Astrocyte (in vitro differentiated cells and primary cell): Measurements from ENCODE around the gene CARS1. TPM values are rescaled to one million over a fixed set of nuclear protein-coding genes. Genes with fewer than 3 reads are reported as not detected.

ENCODE experiments used
- DNase-seq: peaks from one replicate; pipeline ENCODE4 v3.0.0-alpha.2; 2010; ENCODE audit warnings: low read depth
- FAIRE-seq: peaks from 2 replicates; lab custom pipeline; 2011; peaks lifted over from hg19 to GRCh38; lab: Jason Lieb, UNC
- H2AFZ ChIP-seq: 2 replicates; pipeline ENCODE4 v1.6.0; 2012; ENCODE audit warnings: low read depth, low read length, inconsistent platforms
- H3K27ac ChIP-seq: 2 replicates; pipeline ENCODE4 v1.5.1; 2011; ENCODE audit warnings: low read depth, low read length, inconsistent platforms
- H3K27me3 ChIP-seq: 2 replicates; pipeline ENCODE4 v1.6.0; 2011; ENCODE audit warnings: low read length, inconsistent platforms; ENCODE audit not compliant: insufficient read depth
- H3K36me3 ChIP-seq: 2 replicates; pipeline ENCODE4 v1.5.1; 2011; ENCODE audit warnings: low read length, inconsistent platforms; ENCODE audit not compliant: insufficient read depth
- H3K4me1 ChIP-seq: 2 replicates; pipeline ENCODE4 v1.5.1; 2011; ENCODE audit warnings: low read length, inconsistent platforms; ENCODE audit not compliant: insufficient read depth
- H3K4me2 ChIP-seq: 2 replicates; pipeline ENCODE4 v1.6.0; 2012; ENCODE audit warnings: low read length, inconsistent platforms
- H3K4me3 ChIP-seq: 2 replicates; pipeline ENCODE4 v1.5.1; 2011; ENCODE audit warnings: low read depth, mild to moderate bottlenecking, low read length, inconsistent platforms; ENCODE audit not compliant: insufficient read depth
- H3K79me2 ChIP-seq: 2 replicates; pipeline ENCODE4 v1.6.0; 2012; ENCODE audit warnings: mild to moderate bottlenecking, low read length, inconsistent platforms; ENCODE audit not compliant: insufficient read depth
- H3K9ac ChIP-seq: 2 replicates; pipeline ENCODE4 v1.6.0; 2012; ENCODE audit warnings: mild to moderate bottlenecking, low read length, inconsistent platforms
- H3K9me3 ChIP-seq: 2 replicates; pipeline ENCODE4 v1.5.1; 2012; ENCODE audit warnings: low read depth, mild to moderate bottlenecking, low read length, inconsistent platforms; ENCODE audit not compliant: insufficient read depth
- H4K20me1 ChIP-seq: 2 replicates; pipeline ENCODE4 v1.6.0; 2012; ENCODE audit warnings: low read length, inconsistent platforms; ENCODE audit not compliant: insufficient read depth
- H3K27ac Mint-ChIP-seq: one replicate; pipeline ENCODE4 v1.8.0; 2021; ENCODE audit warnings: mild to moderate bottlenecking, mixed read lengths; ENCODE audit not compliant: unreplicated experiment
- H3K27me3 Mint-ChIP-seq: one replicate; pipeline ENCODE4 v1.8.0; 2021; ENCODE audit warnings: low read depth, mixed read lengths; ENCODE audit not compliant: unreplicated experiment
- H3K36me3 Mint-ChIP-seq: one replicate; pipeline ENCODE4 v1.8.0; 2021; ENCODE audit warnings: low read depth, mixed read lengths; ENCODE audit not compliant: unreplicated experiment
- H3K4me1 Mint-ChIP-seq: one replicate; pipeline ENCODE4 v1.8.0; 2021; ENCODE audit warnings: low read depth, mixed read lengths; ENCODE audit not compliant: unreplicated experiment
- H3K4me3 Mint-ChIP-seq: one replicate; pipeline ENCODE4 v1.8.0; 2021; ENCODE audit warnings: mild to moderate bottlenecking, moderate library complexity, mixed read lengths; ENCODE audit not compliant: unreplicated experiment
- H3K9me3 Mint-ChIP-seq: one replicate; pipeline ENCODE4 v1.8.0; 2021; ENCODE audit warnings: mild to moderate bottlenecking, mixed read lengths; ENCODE audit not compliant: unreplicated experiment
- CTCF ChIP-seq: IDR thresholded peaks from 2 replicates; pipeline ENCODE4 v1.5.1; 2011; ENCODE audit warnings: low read depth, mild to moderate bottlenecking, inconsistent platforms, low read length, moderate library complexity; ENCODE audit not compliant: insufficient read depth
- EZH2 ChIP-seq: IDR thresholded peaks from 2 replicates; pipeline ENCODE4 v1.6.1; 2012; ENCODE audit warnings: mild to moderate bottlenecking, low read length, inconsistent platforms; ENCODE audit not compliant: insufficient read depth
- total RNA-seq: library from RNA; stranded (reverse); gene quantifications from 2 replicates; pipeline ENCODE4 v1.2.1, GENCODE V29; 2021

CARS1 gene
- total RNA-seq, 1 donor from 2014 or later: 123 TPM

GRCh38 chr11:3091081-3091845 lies 34.0 kb upstream of the CARS1 start:
- no peak overlapping the region for H3K4me3 ChIP-seq
- Mint-ChIP-seq H3K4me3 (no peak overlapping the region), H3K27me3 (no peaks in the 10 kb centered on the region), H3K4me1 (peaks cover 14% of the 10 kb centered on the region), H3K36me3 (peaks cover 2% of the 10 kb centered on the region), H3K9me3 (peaks cover 1% of the 10 kb centered on the region), H3K27ac (no peak overlapping the region)
- H4K20me1 ChIP-seq: peaks cover 7% of the 10 kb centered on the region
- no peak for TF ChIP-seq CTCF
- TF ChIP-seq EZH2: no peak
- H2AFZ ChIP-seq: no peak overlapping the region
- no peak for FAIRE-seq
- H3K4me2 ChIP-seq: no peak overlapping the region
- H3K36me3 ChIP-seq: no peaks in the 10 kb centered on the region
- peaks cover 26% of the 10 kb centered on the region for H3K4me1 ChIP-seq
- no peaks in the 10 kb centered on the region for H3K79me2 ChIP-seq
- DNase-seq: no peak
- H3K9me3 ChIP-seq: no peaks in the 10 kb centered on the region
- H3K27ac ChIP-seq: no peak overlapping the region
- no peak overlapping the region for H3K9ac ChIP-seq
- no peaks in the 10 kb centered on the region for H3K27me3 ChIP-seq

GRCh38 chr11:3090096-3090901 lies 33.1 kb upstream of the CARS1 start:
- Mint-ChIP-seq H3K36me3 (peaks cover 2% of the 10 kb centered on the region), H3K4me3 (no peak overlapping the region)
- no peak for DNase-seq

More at GRCh38 chr11:3090096-3090901, 33.1 kb upstream of the CARS1 start:
- H2AFZ ChIP-seq: no peak overlapping the region
- Mint-ChIP-seq H3K9me3 (peaks cover 1% of the 10 kb centered on the region), H3K27ac (no peak overlapping the region), H3K27me3 (peaks cover 5% of the 10 kb centered on the region), H3K4me1 (peaks cover 6% of the 10 kb centered on the region)
- peaks cover under 1% of the 10 kb centered on the region for H3K27me3 ChIP-seq
- H3K9ac ChIP-seq: no peak overlapping the region
- no peak for FAIRE-seq
- no peak overlapping the region for H3K4me3 ChIP-seq
- H3K9me3 ChIP-seq: no peaks in the 10 kb centered on the region
- no peaks in the 10 kb centered on the region for H3K36me3 ChIP-seq
- no peak overlapping the region for H3K27ac ChIP-seq
- no peak overlapping the region for H3K4me2 ChIP-seq
- no peaks in the 10 kb centered on the region for H3K79me2 ChIP-seq
- TF ChIP-seq EZH2 (no peak), CTCF (no peak)
- H4K20me1 ChIP-seq: peaks cover 7% of the 10 kb centered on the region
- H3K4me1 ChIP-seq: peaks cover 17% of the 10 kb centered on the region
